OCI-LY7 (cell line): ENCODE measurements around the gene AGBL4.

Experiments
- CTCF ChIP-seq: fragments of 200-600 bp; sonication (generic); conservative IDR thresholded peaks from 2 replicates; pipeline ENCODE4 v1.5.1; 2014; ENCODE audit warnings: mild to moderate bottlenecking, antibody characterized with exemption, low read length, moderate library complexity, mixed read lengths
- EZH2phosphoT487 ChIP-seq: fragments of 200-600 bp; sonication (generic); IDR thresholded peaks from 2 replicates; pipeline ENCODE4 v1.6.1; 2018; ENCODE audit warnings: low read depth, borderline replicate concordance, mild to moderate bottlenecking, mixed run types, antibody characterized with exemption, low read length, moderate library complexity, mixed read lengths

DNA sequence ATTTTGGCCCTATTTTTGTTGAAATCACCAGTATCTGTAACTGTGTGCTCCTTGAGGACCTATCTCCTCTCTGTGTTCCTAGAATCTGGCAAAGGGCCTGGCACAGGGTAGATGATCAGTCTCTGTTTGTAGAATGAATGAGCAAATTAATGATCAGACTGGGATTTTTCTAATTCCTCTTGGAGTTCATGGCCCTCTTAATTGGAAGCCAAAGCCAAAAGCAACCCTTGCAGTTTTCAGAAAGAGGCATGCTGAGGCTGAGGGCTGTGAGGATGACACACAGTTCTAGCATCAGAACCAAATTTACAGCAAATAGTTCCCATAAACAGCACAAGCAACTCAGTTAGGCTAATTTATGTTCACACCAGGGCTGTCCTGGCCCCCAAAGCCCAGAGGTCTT lies 1136.0 kb downstream of the AGBL4 start:
- TF ChIP-seq CTCF = no peak
- no peak for TF ChIP-seq EZH2phosphoT487
